LNCAP (cell line): Measurements from ENCODE around the gene BOLL.

Experiments used
- TF ChIP-seq, protein P1 (sequence below): fragments of 450-650 bp; IDR thresholded peaks from 2 replicates; pipeline ENCODE4 v1.5.1; 2017; ENCODE audit warnings: mild to moderate bottlenecking

The BOLL gene

DNA sequence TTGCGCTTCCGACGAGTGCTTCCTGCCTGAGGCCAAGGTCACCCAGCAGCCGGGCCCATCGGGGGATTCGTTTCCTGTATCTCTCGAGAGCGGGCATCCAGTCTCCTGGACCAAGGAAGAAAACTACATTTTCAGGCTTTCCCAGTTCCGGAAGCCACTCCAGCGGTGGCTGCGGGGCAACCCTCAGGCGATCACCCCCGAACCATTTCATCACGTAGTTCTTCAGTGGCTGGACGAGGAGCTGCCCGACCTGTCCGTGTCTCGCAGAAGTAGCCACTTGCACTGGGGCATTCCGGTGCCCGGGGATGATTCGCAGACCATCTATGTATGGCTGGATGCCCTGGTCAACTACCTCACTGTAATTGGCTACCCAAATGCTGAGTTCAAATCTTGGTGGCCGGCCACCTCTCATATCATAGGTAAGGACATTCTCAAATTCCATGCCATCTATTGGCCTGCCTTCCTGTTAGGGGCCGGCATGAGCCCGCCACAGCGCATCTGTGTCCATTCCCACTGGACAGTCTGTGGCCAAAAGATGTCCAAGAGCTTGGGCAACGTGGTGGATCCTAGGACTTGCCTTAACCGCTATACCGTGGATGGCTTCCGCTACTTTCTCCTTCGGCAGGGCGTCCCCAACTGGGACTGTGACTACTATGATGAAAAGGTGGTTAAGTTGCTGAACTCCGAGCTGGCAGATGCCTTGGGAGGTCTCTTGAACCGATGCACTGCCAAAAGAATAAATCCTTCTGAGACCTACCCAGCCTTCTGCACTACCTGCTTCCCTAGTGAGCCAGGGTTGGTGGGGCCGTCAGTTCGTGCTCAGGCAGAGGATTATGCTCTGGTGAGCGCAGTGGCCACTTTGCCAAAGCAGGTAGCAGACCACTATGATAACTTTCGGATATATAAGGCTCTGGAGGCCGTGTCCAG, 78.9 kb downstream of the BOLL start:
- TF ChIP-seq, protein P1, sequence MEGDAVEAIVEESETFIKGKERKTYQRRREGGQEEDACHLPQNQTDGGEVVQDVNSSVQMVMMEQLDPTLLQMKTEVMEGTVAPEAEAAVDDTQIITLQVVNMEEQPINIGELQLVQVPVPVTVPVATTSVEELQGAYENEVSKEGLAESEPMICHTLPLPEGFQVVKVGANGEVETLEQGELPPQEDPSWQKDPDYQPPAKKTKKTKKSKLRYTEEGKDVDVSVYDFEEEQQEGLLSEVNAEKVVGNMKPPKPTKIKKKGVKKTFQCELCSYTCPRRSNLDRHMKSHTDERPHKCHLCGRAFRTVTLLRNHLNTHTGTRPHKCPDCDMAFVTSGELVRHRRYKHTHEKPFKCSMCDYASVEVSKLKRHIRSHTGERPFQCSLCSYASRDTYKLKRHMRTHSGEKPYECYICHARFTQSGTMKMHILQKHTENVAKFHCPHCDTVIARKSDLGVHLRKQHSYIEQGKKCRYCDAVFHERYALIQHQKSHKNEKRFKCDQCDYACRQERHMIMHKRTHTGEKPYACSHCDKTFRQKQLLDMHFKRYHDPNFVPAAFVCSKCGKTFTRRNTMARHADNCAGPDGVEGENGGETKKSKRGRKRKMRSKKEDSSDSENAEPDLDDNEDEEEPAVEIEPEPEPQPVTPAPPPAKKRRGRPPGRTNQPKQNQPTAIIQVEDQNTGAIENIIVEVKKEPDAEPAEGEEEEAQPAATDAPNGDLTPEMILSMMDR: no peak

DNA sequence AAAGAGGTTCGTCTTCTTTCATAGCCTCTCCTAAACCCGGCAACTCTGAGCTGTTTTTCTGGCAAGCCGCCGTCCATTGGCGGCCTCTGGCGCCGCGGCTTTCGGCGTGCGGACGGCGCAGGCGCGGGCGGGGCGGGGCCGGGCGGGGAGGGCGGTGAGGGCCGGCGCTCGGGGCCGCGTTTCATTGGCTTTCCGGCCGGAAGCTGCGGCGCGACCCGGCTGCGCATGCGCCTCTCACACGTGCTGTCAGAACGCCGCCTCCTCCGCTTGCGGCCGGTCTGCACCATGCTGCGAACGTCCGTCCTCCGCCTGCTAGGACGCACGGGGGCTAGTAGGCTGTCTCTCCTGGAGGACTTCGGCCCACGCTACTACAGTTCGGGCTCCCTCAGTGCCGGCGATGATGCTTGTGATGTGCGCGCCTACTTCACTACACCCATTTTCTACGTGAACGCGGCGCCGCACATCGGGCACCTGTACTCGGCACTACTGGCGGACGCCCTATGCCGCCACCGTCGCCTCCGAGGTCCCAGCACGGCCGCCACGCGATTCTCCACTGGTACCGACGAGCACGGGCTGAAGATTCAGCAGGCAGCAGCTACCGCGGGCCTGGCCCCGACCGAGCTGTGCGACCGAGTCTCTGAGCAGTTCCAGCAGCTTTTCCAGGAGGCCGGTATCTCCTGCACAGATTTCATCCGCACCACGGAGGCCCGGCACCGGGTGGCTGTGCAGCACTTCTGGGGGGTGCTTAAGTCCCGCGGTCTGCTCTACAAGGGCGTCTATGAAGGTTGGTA, 79.8 kb downstream of the BOLL start, which contains the start of gene MARS2:
Gene MARS2 (plus strand): TSS at position 249 of the 791 bp plus-strand sequence. CDS start 37 bp downstream, at position 286.
- TF ChIP-seq, protein P1: no peak

DNA sequence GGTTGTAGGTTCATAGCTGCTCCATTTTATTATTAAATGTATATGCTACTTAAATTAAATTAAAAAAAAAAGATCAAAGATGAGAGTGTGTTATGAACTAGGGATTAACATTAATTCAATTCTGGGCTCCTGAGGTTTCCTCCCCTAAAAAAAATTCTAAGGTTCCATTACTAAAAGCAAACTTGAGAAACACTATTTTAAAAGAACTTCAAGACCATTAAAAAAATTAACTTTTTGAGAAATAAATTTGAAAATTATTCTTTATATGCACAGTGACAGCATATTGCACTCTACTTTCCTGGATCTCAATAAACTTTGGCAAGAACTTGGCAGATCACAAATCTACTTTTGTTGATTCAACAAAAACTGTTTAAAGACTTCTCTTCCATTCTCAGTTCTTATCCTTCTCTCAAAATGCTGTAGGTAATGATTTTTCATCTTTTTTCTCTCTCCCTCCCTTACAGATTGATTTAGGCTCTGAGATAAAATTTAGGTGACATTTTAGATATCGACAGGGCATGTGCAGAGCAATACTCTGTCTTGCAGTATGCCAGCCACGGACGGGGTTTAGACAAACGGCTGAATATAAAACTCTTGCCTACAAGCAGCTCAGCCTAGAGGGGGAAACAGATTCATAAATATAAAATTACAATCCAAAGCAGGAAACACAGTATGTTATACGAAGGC, 80.5 kb downstream of the BOLL start:
- TF ChIP-seq, protein P1: no peak

DNA sequence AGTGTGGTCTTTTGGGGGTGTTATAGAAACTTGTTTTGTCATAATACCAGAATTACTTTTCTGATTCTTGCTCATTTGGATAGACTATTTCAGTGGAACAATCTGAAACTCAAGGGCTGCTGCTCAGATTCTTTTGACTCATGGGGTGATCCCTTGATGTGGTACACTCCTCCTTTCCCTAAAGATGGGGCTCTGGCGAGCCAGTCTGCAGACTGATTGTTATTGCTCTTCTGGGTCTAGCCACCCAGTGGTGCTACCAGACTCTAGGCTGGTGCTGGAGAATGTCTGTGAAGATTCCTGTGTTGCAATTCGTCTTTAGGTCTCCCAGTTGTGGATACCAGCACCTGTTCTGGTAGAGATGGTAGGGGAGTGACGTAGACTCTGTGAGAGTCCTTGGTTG, 84.2 kb downstream of the BOLL start:
- TF ChIP-seq, protein P1: no peak

DNA sequence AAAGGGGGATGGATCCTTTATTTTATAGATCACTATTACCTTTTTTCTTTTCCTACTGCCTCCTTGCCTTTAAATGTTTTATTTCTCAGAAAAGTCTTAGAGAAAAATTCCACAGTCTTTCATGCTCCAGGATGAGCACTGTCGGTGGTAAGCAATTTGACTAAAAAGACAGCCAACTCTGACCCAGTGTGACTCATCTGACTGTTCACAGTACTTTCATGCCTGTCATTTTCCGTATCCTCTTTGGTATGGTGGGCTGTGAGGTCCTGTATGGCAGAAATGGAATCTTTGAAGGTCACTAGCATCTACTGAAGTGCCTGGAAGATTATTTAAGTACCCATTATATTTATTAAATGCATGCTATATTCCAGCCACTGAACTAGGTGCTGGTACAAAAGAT, 107.6 kb downstream of the BOLL start:
- TF ChIP-seq, protein P1: no peak

DNA sequence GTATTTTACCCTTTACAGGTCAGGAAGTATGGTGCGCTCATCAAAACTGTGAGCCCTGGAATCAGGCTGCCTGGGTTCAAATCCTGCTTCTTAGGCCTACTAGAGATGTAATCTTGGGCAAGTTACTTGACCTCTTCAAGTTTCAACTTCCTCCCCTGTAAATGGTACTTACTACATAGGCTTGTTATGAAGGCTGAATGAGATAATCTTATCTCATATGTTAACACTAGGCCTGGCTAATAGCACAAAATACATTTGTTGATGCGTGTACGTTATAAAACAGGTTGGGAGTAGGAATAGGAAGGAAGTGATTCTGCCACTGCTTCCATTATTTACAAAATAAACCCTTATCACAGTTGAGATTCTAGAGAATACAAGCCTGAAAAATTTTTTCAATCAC, 108.1 kb downstream of the BOLL start:
- TF ChIP-seq, protein P1: no peak
